ENCODE measurements around the gene MTERF4. TPM values are rescaled to one million over a fixed set of nuclear protein-coding genes. Genes with fewer than 3 reads are reported as not detected.
"Not testable (repeated sequence)": the region's sequence is repeated elsewhere in the genome, so short reads cannot be mapped to it uniquely, and the experiment has no call there.

The MTERF4 gene
- total RNA-seq, 1 donor from 2014 or later = 35.5 TPM

DNA sequence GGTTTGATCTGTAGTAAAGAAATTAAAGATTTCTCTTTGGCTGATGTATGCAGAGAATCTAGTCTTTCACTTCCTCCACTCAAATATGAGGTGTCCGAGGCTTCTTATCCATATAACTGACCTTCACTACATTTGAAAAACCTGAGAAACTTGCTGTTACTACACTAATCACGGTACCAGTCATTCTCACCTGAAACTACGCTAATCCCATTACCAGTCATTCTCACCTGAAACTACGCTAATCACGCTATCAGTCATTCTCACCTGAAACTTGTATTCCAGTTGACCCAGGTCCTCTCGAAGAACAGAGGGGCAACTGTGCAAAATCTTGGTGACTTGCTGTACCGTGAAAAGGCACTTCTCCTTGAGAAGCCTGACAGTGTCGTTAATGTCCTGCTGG lies 5.1 kb downstream of the MTERF4 start:
- Histone ChIP-seq H3K36me3 (ENCODE audit: control insufficient read depth, insufficient read depth, low read length) (peaks cover 16% of the 10 kb centered on the region), H3K27me3 (ENCODE audit: control insufficient read depth, insufficient read depth, low read length) (no peaks in the 10 kb centered on the region), H3K4me3 (ENCODE audit: low read depth, low read length) (no peak overlapping the region)
- FAIRE-seq = no peak
- no peak for TF ChIP-seq CTCF (IDR thresholded peaks at IDR 0.05; ENCODE audit: insufficient read depth, low read length, severe bottlenecking)
- DNase-seq (ENCODE audit: low read depth) = no peak

DNA sequence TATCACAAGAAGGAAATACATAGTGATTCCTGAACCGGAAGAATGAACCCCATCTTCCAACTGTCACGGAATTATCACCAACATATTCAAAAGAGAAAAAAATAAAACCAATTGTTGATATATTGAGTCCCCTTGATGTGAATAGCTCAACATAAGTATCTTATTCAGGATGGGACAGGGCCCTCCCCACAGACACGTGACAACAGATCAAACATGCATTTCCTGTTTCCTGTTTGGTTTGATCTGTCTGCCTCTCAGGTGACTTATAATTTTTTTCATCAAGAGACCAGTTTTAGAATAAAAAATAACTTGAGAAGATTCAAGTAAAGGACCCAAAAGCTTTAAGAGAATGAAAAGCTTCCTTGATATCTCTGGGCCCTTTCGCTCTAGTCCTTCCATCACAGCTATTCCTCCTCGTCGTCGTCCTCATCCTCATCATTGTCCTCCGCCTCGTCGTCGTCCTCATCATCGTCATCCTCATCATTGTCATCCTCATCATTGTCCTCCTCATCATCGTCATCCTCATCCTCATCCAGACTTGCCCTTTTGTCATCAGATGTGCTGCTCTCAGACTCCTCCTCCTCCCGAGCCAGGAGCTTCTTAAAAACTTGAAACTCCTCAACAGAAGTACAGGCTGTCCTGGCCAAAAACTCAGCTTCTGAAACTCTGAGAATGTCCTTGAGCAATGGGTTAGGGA lies 6.3 kb downstream of the MTERF4 start:
- FAIRE-seq (no peak), DNase-seq (ENCODE audit: low read depth) (no peak)
- H3K27me3 ChIP-seq (ENCODE audit: control insufficient read depth, insufficient read depth, low read length) = no peaks in the 10 kb centered on the region
- TF ChIP-seq CTCF (IDR thresholded peaks at IDR 0.05; ENCODE audit: insufficient read depth, low read length, severe bottlenecking) = no peak
- no peak overlapping the region for H3K4me3 ChIP-seq (ENCODE audit: low read depth, low read length)
- peaks cover 20% of the 10 kb centered on the region for H3K36me3 ChIP-seq (ENCODE audit: control insufficient read depth, insufficient read depth, low read length)

DNA sequence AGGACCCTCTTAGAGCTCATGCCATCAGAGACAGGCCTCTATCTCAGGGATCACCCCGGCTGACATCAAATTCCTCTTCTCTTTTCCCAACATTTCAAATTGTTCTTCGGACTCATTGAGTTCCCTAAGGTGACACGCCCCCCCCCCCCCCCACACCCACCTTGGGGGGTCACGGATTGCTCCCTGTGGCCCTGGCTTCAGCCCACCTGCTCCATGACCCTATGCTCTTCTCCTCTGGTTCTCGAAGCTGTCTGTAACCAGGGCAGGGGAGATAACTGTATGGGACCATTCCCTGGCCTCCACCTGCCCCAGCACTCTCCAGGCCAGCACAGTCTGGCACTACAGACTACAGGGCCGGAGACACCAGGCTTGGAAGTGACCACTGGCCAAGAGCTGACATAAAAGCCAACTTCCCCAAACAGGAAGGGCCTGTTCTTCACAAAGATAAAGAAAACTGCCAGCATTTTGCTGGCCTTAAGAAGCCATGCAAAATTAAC lies 7.1 kb downstream of the MTERF4 start:
- H3K27me3 ChIP-seq (ENCODE audit: control insufficient read depth, insufficient read depth, low read length) = no peaks in the 10 kb centered on the region
- no peak for FAIRE-seq
- no peak overlapping the region for H3K4me3 ChIP-seq (ENCODE audit: low read depth, low read length)
- H3K36me3 ChIP-seq (ENCODE audit: control insufficient read depth, insufficient read depth, low read length) = peaks cover 21% of the 10 kb centered on the region
- TF ChIP-seq CTCF (IDR thresholded peaks at IDR 0.05; ENCODE audit: insufficient read depth, low read length, severe bottlenecking) = no peak
- DNase-seq (ENCODE audit: low read depth) = no peak

- H3K36me3 ChIP-seq (ENCODE audit: control insufficient read depth, insufficient read depth, low read length) = peaks cover 25% of the 10 kb centered on the region
- no peak overlapping the region for H3K4me3 ChIP-seq (ENCODE audit: low read depth, low read length)
- DNase-seq (ENCODE audit: low read depth) = no peak
- FAIRE-seq = no peak
- no peaks in the 10 kb centered on the region for H3K27me3 ChIP-seq (ENCODE audit: control insufficient read depth, insufficient read depth, low read length)
- no peak for TF ChIP-seq CTCF (IDR thresholded peaks at IDR 0.05; ENCODE audit: insufficient read depth, low read length, severe bottlenecking)
These were observed 7.9 kb downstream of the MTERF4 start for GRCh38 chr2:241094172-241094571.

DNA sequence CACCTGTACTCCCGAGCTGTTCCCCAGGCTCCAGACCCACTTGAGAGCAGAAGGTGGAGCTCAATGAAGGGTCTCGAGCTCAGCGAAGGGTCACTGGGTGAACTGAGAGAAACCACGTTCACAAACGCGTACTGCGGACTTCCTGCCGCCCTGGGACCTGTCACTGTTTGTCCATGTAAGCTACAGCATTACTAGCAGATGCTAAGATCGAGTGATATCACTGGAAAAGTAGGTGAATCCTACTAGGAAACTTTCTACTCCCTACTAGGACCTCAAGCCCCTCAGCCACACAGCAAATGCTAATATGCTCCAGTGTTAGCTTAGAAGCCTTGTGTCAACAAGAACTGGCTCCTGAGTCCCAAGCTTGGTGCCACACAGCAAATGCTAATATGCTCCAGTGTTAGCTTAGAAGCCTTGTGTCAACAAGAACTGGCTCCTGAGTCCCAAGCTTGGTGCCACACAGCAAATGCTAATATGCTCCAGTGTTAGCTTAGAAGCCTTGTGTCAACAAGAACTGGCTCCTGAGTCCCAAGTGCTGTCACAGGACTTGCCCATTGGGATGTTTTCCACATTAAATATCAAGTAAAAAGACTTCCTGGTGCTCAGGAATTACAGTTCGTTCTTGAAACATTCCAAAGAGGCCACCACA lies 8.8 kb downstream of the MTERF4 start:
- not testable (repeated sequence) for DNase-seq (ENCODE audit: low read depth); FAIRE-seq; H3K4me3 ChIP-seq (ENCODE audit: low read depth, low read length); H3K27me3 ChIP-seq (ENCODE audit: control insufficient read depth, insufficient read depth, low read length)
- peaks cover 29% of the 10 kb centered on the region for H3K36me3 ChIP-seq (ENCODE audit: control insufficient read depth, insufficient read depth, low read length)

DNA sequence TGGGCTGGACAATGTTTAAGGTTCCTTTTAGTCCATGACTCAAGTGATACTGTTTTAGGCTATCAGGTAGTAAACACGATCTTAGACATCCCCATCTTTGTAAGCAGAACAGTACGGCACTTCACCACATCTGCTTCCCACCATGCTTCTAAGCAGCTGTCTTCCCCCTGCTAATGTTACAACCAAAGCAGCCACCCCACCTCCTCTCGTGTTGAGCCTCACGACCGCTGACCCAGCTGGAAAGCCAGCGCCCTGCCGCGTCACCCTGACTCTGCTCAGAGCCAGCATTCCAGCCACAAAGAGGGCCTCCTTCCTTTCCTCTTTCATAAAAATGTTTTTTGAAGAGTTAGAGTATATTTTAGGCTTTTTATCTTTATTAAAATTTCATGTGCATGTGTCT lies 9.4 kb downstream of the MTERF4 start:
- Histone ChIP-seq H3K27me3 (ENCODE audit: control insufficient read depth, insufficient read depth, low read length) (no peaks in the 10 kb centered on the region), H3K36me3 (ENCODE audit: control insufficient read depth, insufficient read depth, low read length) (peaks cover 34% of the 10 kb centered on the region), H3K4me3 (ENCODE audit: low read depth, low read length) (no peak overlapping the region)
- no peak for DNase-seq (ENCODE audit: low read depth)
- no peak for TF ChIP-seq CTCF (IDR thresholded peaks at IDR 0.05; ENCODE audit: insufficient read depth, low read length, severe bottlenecking)
- no peak for FAIRE-seq
